ENCODE data around the gene PRIM2.
"Not testable (repeated sequence)": the region's sequence is repeated elsewhere in the genome, so short reads cannot be mapped to it uniquely, and the experiment has no call there.

Gene PRIM2

DNA sequence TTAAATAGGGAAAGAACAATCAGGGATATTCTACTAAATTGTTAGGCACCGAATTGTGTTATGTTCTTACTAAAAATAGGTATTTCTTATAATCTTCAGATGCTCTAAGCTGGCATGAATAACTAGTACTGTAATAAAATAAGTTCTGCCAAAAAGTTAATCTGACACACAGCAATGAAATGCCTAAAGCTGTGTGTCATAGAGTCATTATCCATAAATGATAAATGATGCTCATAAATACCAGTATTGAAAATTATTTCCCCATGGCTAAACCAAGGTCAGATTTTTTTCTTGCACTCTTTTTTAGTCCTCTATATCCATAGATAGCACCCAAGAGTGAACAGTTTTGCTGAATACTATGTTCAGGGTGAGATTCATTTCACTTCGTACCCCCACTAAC, 11.7 kb upstream of the PRIM2 start:
- H3K9ac ChIP-seq (ENCODE audit: low read depth, low read length, poor library complexity, severe bottlenecking): no peak overlapping the region
- H3K9me3 ChIP-seq (ENCODE audit: insufficient read depth, low read depth, low read length): no peaks in the 10 kb centered on the region
- H2AFZ ChIP-seq (ENCODE audit: low read length): no peak overlapping the region

GRCh38 chr6:57306273-57306672, 11.2 kb upstream of the PRIM2 start:
- TF ChIP-seq, protein P1, sequence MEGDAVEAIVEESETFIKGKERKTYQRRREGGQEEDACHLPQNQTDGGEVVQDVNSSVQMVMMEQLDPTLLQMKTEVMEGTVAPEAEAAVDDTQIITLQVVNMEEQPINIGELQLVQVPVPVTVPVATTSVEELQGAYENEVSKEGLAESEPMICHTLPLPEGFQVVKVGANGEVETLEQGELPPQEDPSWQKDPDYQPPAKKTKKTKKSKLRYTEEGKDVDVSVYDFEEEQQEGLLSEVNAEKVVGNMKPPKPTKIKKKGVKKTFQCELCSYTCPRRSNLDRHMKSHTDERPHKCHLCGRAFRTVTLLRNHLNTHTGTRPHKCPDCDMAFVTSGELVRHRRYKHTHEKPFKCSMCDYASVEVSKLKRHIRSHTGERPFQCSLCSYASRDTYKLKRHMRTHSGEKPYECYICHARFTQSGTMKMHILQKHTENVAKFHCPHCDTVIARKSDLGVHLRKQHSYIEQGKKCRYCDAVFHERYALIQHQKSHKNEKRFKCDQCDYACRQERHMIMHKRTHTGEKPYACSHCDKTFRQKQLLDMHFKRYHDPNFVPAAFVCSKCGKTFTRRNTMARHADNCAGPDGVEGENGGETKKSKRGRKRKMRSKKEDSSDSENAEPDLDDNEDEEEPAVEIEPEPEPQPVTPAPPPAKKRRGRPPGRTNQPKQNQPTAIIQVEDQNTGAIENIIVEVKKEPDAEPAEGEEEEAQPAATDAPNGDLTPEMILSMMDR (conservative IDR thresholded peaks at IDR 0.05; ENCODE audit: low read length): no peak
- TF ChIP-seq EZH2phosphoT487 (IDR thresholded peaks at IDR 0.05; ENCODE audit: borderline replicate concordance): no peak
- Histone ChIP-seq H3K9me3 (ENCODE audit: insufficient read depth, low read depth, low read length) (no peaks in the 10 kb centered on the region), H3K4me3 (ENCODE audit: low read length, poor library complexity, severe bottlenecking) (no peak overlapping the region), H3K9me2 (replicated peaks; ENCODE audit: low read depth, low read length) (no peaks in the 10 kb centered on the region), H3K4me1 (ENCODE audit: insufficient read depth, low read length, poor library complexity, severe bottlenecking) (no peaks in the 10 kb centered on the region), H3K36me3 (ENCODE audit: insufficient read depth, low read length) (no peaks in the 10 kb centered on the region), H3K79me2 (ENCODE audit: insufficient read depth, low read length) (no peaks in the 10 kb centered on the region), H3K4me2 (ENCODE audit: low read depth, low read length, poor library complexity, severe bottlenecking) (no peak overlapping the region), H3F3A (ENCODE audit: low read depth) (no peaks in the 10 kb centered on the region), H2AFZ (ENCODE audit: low read length) (no peak overlapping the region), H3K9ac (ENCODE audit: low read depth, low read length, poor library complexity, severe bottlenecking) (no peak overlapping the region), H3K27me3 (ENCODE audit: insufficient read depth, low read length, poor library complexity, severe bottlenecking) (no peaks in the 10 kb centered on the region), H4K20me1 (ENCODE audit: insufficient read depth, low read length, poor library complexity, severe bottlenecking) (no peaks in the 10 kb centered on the region)

More for the DNA sequence above, 11.7 kb upstream of the PRIM2 start:
- H3K36me3 ChIP-seq (ENCODE audit: insufficient read depth, low read length): no peaks in the 10 kb centered on the region
- no peaks in the 10 kb centered on the region for H3K79me2 ChIP-seq (ENCODE audit: insufficient read depth, low read length)
- no peaks in the 10 kb centered on the region for H4K20me1 ChIP-seq (ENCODE audit: insufficient read depth, low read length, poor library complexity, severe bottlenecking)
- H3F3A ChIP-seq (ENCODE audit: low read depth): no peaks in the 10 kb centered on the region
- H3K4me3 ChIP-seq (ENCODE audit: low read length, poor library complexity, severe bottlenecking): no peak overlapping the region
- no peaks in the 10 kb centered on the region for H3K4me1 ChIP-seq (ENCODE audit: insufficient read depth, low read length, poor library complexity, severe bottlenecking)
- no peaks in the 10 kb centered on the region for H3K27me3 ChIP-seq (ENCODE audit: insufficient read depth, low read length, poor library complexity, severe bottlenecking)
- H3K9me2 ChIP-seq (replicated peaks; ENCODE audit: low read depth, low read length): no peaks in the 10 kb centered on the region
- H3K4me2 ChIP-seq (ENCODE audit: low read depth, low read length, poor library complexity, severe bottlenecking): no peak overlapping the region
- TF ChIP-seq, protein P1 (conservative IDR thresholded peaks at IDR 0.05; ENCODE audit: low read length): no peak
- no peak for TF ChIP-seq EZH2phosphoT487 (IDR thresholded peaks at IDR 0.05; ENCODE audit: borderline replicate concordance)

DNA sequence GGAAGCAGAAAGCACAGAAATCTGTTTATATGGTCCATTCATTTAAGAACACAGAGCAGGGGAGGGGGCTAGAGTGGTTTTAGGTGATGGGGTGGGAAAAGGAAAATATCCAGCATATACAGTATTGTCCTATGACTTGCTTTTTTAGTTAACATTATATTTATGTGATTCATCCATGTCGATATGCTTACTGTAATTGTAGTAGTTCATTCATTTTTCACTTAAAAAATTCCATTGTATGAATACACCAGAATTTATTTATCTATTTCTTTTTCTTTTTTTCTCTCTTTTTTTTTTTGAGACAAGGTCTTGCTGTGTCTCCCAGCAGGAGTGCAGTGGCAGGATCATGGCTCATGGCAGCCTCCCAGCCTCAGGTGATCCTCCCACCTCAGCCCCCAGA, 9.6 kb upstream of the PRIM2 start:
- Histone ChIP-seq H3K4me1 (ENCODE audit: insufficient read depth, low read length, poor library complexity, severe bottlenecking) (no peaks in the 10 kb centered on the region), H4K20me1 (ENCODE audit: insufficient read depth, low read length, poor library complexity, severe bottlenecking) (no peaks in the 10 kb centered on the region), H3K9me3 (ENCODE audit: insufficient read depth, low read depth, low read length) (no peaks in the 10 kb centered on the region), H3F3A (ENCODE audit: low read depth) (no peaks in the 10 kb centered on the region), H3K79me2 (ENCODE audit: insufficient read depth, low read length) (no peaks in the 10 kb centered on the region), H3K27me3 (ENCODE audit: insufficient read depth, low read length, poor library complexity, severe bottlenecking) (no peaks in the 10 kb centered on the region), H3K36me3 (ENCODE audit: insufficient read depth, low read length) (no peaks in the 10 kb centered on the region), H2AFZ (ENCODE audit: low read length) (no peak overlapping the region), H3K4me3 (ENCODE audit: low read length, poor library complexity, severe bottlenecking) (no peak overlapping the region), H3K4me2 (ENCODE audit: low read depth, low read length, poor library complexity, severe bottlenecking) (no peak overlapping the region), H3K9me2 (replicated peaks; ENCODE audit: low read depth, low read length) (no peaks in the 10 kb centered on the region), H3K9ac (ENCODE audit: low read depth, low read length, poor library complexity, severe bottlenecking) (no peak overlapping the region)
- TF ChIP-seq EZH2phosphoT487 (IDR thresholded peaks at IDR 0.05; ENCODE audit: borderline replicate concordance): no peak
- TF ChIP-seq, protein P1 (conservative IDR thresholded peaks at IDR 0.05; ENCODE audit: low read length): no peak

GRCh38 chr6:57308755-57309154, 8.7 kb upstream of the PRIM2 start:
- not testable (repeated sequence) for H3K4me2 ChIP-seq (ENCODE audit: low read depth, low read length, poor library complexity, severe bottlenecking); H3K9ac ChIP-seq (ENCODE audit: low read depth, low read length, poor library complexity, severe bottlenecking); H3K4me3 ChIP-seq (ENCODE audit: low read length, poor library complexity, severe bottlenecking); H3K4me1 ChIP-seq (ENCODE audit: insufficient read depth, low read length, poor library complexity, severe bottlenecking); H3K79me2 ChIP-seq (ENCODE audit: insufficient read depth, low read length); H3K9me3 ChIP-seq (ENCODE audit: insufficient read depth, low read depth, low read length); H3K27me3 ChIP-seq (ENCODE audit: insufficient read depth, low read length, poor library complexity, severe bottlenecking); H3K36me3 ChIP-seq (ENCODE audit: insufficient read depth, low read length); H2AFZ ChIP-seq (ENCODE audit: low read length); H4K20me1 ChIP-seq (ENCODE audit: insufficient read depth, low read length, poor library complexity, severe bottlenecking); H3F3A ChIP-seq (ENCODE audit: low read depth); H3K9me2 ChIP-seq (replicated peaks; ENCODE audit: low read depth, low read length)

GRCh38 chr6:57310095-57310816, 7.2 kb upstream of the PRIM2 start:
- H3K4me2 ChIP-seq (ENCODE audit: low read depth, low read length, poor library complexity, severe bottlenecking); H2AFZ ChIP-seq (ENCODE audit: low read length); H3K9ac ChIP-seq (ENCODE audit: low read depth, low read length, poor library complexity, severe bottlenecking); H3F3A ChIP-seq (ENCODE audit: low read depth); H3K27me3 ChIP-seq (ENCODE audit: insufficient read depth, low read length, poor library complexity, severe bottlenecking); H3K36me3 ChIP-seq (ENCODE audit: insufficient read depth, low read length); H3K9me3 ChIP-seq (ENCODE audit: insufficient read depth, low read depth, low read length); H3K4me3 ChIP-seq (ENCODE audit: low read length, poor library complexity, severe bottlenecking); H4K20me1 ChIP-seq (ENCODE audit: insufficient read depth, low read length, poor library complexity, severe bottlenecking); H3K9me2 ChIP-seq (replicated peaks; ENCODE audit: low read depth, low read length); H3K79me2 ChIP-seq (ENCODE audit: insufficient read depth, low read length); H3K4me1 ChIP-seq (ENCODE audit: insufficient read depth, low read length, poor library complexity, severe bottlenecking): not testable (repeated sequence)
